GF-D8 (cell line): Measurements from ENCODE around the gene TSLP.

Experiments
- DNase-seq: peaks from one replicate; lab custom pipeline; 2025; lab: John Stamatoyannopoulos, UW

The TSLP gene

DNA sequence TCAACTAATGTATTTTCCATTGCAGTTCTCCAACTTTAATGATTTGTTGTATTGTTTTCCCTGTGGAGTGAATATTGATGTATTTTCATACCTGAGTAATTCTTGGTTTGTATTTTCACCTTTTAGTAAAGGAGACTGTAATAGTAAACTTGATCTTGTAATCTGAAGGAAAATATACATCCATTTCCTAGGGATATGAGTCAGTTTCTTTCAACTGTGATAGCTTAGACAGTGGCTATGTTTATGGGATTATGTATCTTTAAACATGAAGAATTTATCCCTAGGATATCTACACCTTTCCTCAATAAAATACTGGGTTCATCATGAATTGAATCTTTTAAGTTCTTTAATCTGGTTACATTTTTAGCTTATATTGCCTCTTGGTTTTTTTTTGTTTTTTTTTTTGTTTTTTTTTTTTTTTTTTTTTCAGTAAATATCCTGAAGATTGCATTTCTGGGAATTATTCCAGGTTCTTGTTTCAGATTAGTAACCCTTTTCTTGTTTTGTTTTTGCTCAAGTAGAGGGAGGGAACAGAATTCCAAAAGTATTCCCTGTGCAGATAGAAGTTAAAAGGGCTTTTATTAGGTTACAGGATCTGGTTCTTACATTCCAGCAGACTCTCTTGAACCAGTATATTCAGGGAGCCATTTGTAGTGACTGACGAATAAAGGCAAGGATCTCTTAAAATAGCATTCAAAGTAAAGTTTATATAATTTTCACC lies 27.7 kb downstream of the TSLP start:
- DNase-seq: no peak

DNA sequence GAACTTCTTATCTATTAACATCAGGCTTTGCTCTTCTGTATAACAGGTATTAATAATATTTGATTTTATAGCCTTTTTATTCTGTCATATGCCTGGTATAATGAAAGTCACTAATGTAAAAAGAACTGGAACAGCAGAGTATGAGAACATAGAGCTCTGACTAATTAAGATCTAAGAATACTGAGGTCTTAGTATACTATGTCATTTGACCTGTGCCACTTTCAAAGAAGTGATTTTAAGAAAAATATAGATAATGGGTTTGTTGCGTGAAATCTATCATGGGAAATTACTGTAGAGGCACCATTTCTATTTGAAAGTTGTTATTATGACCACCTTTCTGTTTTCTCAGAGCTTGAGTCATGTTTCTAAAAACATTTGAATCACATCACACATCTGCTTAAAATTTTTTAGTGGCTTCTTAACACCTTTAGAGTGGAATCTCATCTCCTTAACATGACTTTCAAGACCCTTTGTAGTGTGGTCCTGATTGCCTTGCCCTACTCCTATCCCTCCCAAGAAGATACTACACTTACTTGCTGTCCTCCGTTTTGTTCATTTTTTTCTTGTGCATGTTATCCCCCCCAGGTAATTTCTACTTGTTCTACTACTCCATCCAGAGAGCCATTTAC lies 34.9 kb downstream of the TSLP start:
- no peak for DNase-seq

DNA sequence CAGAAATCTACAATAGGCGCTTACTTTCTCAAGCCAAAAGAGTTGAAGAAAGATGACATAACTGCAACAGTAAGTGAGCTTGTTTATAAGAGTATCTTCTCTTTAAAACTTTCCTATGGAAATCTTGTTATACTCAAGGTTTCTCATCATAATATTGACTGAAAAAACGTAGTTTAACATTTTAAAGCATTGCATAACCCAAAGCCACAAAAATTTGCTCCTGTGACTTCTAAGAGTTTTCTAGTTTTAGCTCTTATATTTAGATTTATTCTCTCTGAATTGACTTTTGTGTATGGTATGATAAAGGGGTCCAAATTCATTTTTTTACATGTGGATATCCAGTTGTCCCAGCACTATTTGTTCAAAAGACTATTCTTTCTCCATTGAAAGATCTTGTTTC lies 35.9 kb downstream of the TSLP start:
- no peak for DNase-seq

GRCh38 chr5:111111956-111112355 lies 40.4 kb downstream of the TSLP start:
- no peak for DNase-seq

- no peak for DNase-seq
Measured at GRCh38 chr5:111113678-111114077, 42.2 kb downstream of the TSLP start.

DNA sequence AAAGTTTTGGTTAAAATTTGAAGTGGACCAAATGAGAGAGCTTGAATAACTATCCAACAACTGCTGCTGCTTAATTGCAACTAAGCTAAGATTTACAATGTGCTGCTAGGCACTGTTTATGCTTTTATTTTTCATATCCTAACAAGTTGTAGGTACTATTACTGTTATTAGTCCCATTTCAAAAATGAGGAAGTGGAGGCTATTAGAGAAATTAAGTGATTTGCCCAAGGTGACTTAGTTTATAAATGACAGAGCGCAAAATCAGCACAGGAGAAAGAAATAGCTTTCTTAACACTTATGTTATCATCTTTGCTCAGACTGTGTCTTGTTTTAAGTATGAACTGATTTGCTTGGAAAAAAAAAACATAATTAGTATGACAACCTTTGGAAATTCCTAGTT lies 43.7 kb downstream of the TSLP start:
- DNase-seq: no peak

- DNase-seq: peak; percentile 58
Measured at GRCh38 chr5:111116550-111116949, 45.0 kb downstream of the TSLP start.

GRCh38 chr5:111117136-111117535 lies 45.6 kb downstream of the TSLP start:
- no peak for DNase-seq

DNA sequence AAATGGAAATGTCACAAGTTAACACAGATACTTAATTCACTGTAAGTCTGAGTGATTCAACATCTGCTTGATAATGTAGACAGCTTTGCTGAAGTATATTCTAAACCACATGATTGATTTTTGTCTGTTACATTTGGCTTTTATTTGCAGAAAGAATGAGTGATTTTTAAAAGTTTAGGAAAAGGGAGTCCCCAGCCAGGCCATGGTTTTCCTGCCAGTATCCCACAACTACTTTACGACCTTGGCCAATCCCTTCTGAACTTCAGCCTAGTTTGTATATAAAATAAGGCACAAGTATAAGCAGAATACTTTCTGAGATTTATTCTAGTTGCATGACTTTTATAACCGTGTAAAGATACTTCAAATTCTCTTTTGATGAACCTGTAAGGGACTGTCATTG lies 47.7 kb downstream of the TSLP start:
- DNase-seq: no peak

GRCh38 chr5:111119856-111120255 lies 48.3 kb downstream of the TSLP start:
- no peak for DNase-seq

DNA sequence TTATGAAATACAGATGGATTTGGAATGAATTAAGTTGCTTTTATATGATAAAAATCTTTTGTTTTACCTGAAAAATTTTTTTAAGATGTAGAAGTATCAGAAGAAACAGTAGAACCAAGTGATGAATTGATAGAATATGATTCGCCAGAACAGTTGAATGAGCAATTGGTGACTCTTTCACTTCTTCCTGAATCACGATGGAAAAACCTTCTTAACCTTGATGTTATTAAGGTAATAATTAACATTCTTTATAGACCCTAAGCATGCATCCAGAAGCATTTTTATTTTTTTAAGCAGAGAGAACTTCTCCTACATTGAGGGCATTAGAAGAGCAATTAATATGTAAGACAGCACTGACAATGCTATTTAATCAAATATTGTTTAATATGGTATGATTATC lies 49.4 kb downstream of the TSLP start:
- no peak for DNase-seq

DNA sequence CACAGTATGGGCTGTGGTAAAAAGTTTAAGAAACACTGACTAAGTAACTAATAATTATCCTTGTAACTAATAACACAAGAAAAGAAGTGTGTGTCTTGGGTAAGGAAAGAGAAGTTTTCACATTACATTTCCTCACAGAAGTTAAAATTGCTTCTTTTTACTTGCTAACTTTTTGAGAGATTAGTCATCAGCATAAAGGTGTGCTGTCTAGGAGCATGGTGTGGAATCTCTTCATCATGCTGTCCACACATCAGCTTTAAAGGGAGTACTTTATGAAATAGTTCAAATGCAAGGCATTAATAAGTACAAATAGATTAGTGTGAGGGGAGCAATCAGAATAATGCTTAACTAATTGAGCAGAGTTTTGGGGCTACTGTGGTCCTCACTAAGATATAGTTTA lies 50.4 kb downstream of the TSLP start:
- no peak for DNase-seq

- no peak for DNase-seq
Measured at GRCh38 chr5:111122398-111122797, 50.9 kb downstream of the TSLP start.

GRCh38 chr5:111124793-111125192 lies 53.3 kb downstream of the TSLP start:
- no peak for DNase-seq

GRCh38 chr5:111126896-111127295 lies 55.4 kb downstream of the TSLP start:
- DNase-seq: no peak
